ENCODE data around the gene CPED1. TPM values are rescaled to one million over a fixed set of nuclear protein-coding genes. Genes with fewer than 3 reads are reported as not detected.

CPED1 gene
- total RNA-seq, 2 experiments from 2014 or later, result not detected

- CTCF ChIA-PET, result interaction anchor here (0.9 to 1.1 kb wide), 2 partner anchors 11 to 23 kb away, joined by 3 read pairs; no protein-coding TSS in a partner anchor
- Mint-ChIP-seq H3K36me3 (ENCODE audit: low read depth) (no peaks in the 10 kb centered on the region), H3K4me3 (no peak overlapping the region), H3K27ac (no peak overlapping the region), H3K27me3 (peaks cover 11% of the 10 kb centered on the region), H3K4me1 (ENCODE audit: low read depth) (no peaks in the 10 kb centered on the region), H3K9me3 (no peaks in the 10 kb centered on the region)
- POLR2A ChIA-PET, result no interaction called here
- ATAC-seq (no peak), DNase-seq (no peak)
- intact Hi-C loops (cut with micrococcal nuclease), result no loop called here
- no peak for TF ChIP-seq CTCF (IDR thresholded peaks at IDR 0.05)
These were observed 171.9 kb downstream of the CPED1 start for GRCh38 chr7:121160150-121161008.

GRCh38 chr7:121163699-121164098, 175.2 kb downstream of the CPED1 start:
- Mint-ChIP-seq H3K36me3 (ENCODE audit: low read depth) (no peaks in the 10 kb centered on the region), H3K4me3 (no peak overlapping the region), H3K4me1 (ENCODE audit: low read depth) (no peaks in the 10 kb centered on the region), H3K9me3 (no peaks in the 10 kb centered on the region), H3K27ac (no peak overlapping the region), H3K27me3 (peaks cover 6% of the 10 kb centered on the region)
- no peak for TF ChIP-seq CTCF (IDR thresholded peaks at IDR 0.05)
- DNase-seq (no peak), ATAC-seq (no peak)
- ChIA-PET CTCF (interaction anchor here (0.6 kb wide), 1 partner anchor 207 kb away, joined by 3 read pairs; no protein-coding TSS in a partner anchor), POLR2A (no interaction called here)
- intact Hi-C loops (cut with micrococcal nuclease), result no loop called here

GRCh38 chr7:121164247-121164646, 175.7 kb downstream of the CPED1 start:
- ChIA-PET CTCF (no interaction called here), POLR2A (no interaction called here)
- no peak overlapping the region for H3K4me3 Mint-ChIP-seq
- no peaks in the 10 kb centered on the region for H3K36me3 Mint-ChIP-seq (ENCODE audit: low read depth)
- H3K27me3 Mint-ChIP-seq, result peaks cover 6% of the 10 kb centered on the region
- no peak overlapping the region for H3K27ac Mint-ChIP-seq
- no peak for DNase-seq
- no peaks in the 10 kb centered on the region for H3K4me1 Mint-ChIP-seq (ENCODE audit: low read depth)
- no peak for ATAC-seq
- no peaks in the 10 kb centered on the region for H3K9me3 Mint-ChIP-seq
- no peak for TF ChIP-seq CTCF (IDR thresholded peaks at IDR 0.05)
- intact Hi-C loops (cut with micrococcal nuclease), result no loop called here

- Mint-ChIP-seq H3K9me3 (no peaks in the 10 kb centered on the region), H3K4me1 (ENCODE audit: low read depth) (no peaks in the 10 kb centered on the region), H3K27ac (no peak overlapping the region), H3K4me3 (no peak overlapping the region), H3K36me3 (ENCODE audit: low read depth) (no peaks in the 10 kb centered on the region), H3K27me3 (peaks cover 9% of the 10 kb centered on the region)
- TF ChIP-seq CTCF (IDR thresholded peaks at IDR 0.05), result no peak
- intact Hi-C loops (cut with micrococcal nuclease), result no loop called here
- CTCF ChIA-PET, result no interaction called here
- no peak for ATAC-seq
- POLR2A ChIA-PET, result no interaction called here
- no peak for DNase-seq
These were observed 178.4 kb downstream of the CPED1 start for GRCh38 chr7:121166916-121167315.

- no peaks in the 10 kb centered on the region for H3K9me3 Mint-ChIP-seq
- H3K27me3 Mint-ChIP-seq, result peaks cover 6% of the 10 kb centered on the region
- intact Hi-C loops (cut with micrococcal nuclease), result no loop called here
- CTCF ChIA-PET, result no interaction called here
- no peak overlapping the region for H3K4me3 Mint-ChIP-seq
- DNase-seq (no peak), ATAC-seq (no peak)
- TF ChIP-seq CTCF (IDR thresholded peaks at IDR 0.05), result no peak
- no peak overlapping the region for H3K27ac Mint-ChIP-seq
- H3K4me1 Mint-ChIP-seq (ENCODE audit: low read depth), result no peaks in the 10 kb centered on the region
- POLR2A ChIA-PET, result no interaction called here
- H3K36me3 Mint-ChIP-seq (ENCODE audit: low read depth), result no peaks in the 10 kb centered on the region
These were observed 179.5 kb downstream of the CPED1 start for GRCh38 chr7:121167971-121168370.

Data from activated CD8-positive, alpha-beta T cell treated with anti-CD3 and anti-CD28 coated beads for 36 hours (primary cell).